ENCODE data around the gene PPP1R13B. TPM values are rescaled to one million over a fixed set of nuclear protein-coding genes. Genes with fewer than 3 reads are reported as not detected.

The PPP1R13B gene
- total RNA-seq, 4 donors from 2014 or later, result 5.6 to 71.6 (median 18.2) TPM

DNA sequence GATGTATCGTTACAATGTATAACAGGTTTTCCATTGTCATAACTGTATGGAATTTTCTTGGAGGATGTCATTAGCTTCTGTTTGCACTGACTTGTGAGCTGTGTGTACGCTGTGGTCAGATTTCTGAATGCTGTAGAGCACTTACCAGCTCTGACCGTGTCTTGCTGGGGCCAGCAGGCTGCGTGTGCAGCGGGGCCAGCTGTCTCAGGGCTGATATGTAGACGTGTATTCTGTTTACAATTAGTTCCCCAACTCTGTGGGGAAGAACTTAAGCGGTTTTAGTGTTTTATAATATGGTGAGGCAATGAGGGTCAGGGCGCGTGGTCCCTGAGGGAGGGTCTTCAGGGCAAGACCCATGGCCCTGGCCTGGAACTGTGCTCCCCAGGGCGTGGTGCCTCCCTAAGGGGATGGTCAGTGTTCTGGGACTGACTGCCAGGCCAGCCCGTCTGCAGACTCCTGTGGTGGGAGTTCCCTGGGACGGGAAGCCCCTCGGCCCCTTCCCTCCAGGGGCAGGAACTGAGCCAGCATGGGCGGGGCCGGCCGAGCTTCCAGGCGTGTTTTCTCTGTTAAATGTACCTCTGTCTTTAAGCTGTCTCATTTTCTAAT lies 150.8 kb downstream of the PPP1R13B start:
- peaks cover 11 to 14% of the 10 kb centered on the region in 2 donors for H3K4me1 ChIP-seq
- peak overlapping the region; percentile 67 to 73 for H3K27ac ChIP-seq
- no peaks in the 10 kb centered on the region for H3K27me3 ChIP-seq
- intact Hi-C loops (cut with DNase I; ENCODE audit: low total_unique reads), result no loop called here
- H3K36me3 ChIP-seq, result no peaks in the 10 kb centered on the region
- TF ChIP-seq, protein P1, sequence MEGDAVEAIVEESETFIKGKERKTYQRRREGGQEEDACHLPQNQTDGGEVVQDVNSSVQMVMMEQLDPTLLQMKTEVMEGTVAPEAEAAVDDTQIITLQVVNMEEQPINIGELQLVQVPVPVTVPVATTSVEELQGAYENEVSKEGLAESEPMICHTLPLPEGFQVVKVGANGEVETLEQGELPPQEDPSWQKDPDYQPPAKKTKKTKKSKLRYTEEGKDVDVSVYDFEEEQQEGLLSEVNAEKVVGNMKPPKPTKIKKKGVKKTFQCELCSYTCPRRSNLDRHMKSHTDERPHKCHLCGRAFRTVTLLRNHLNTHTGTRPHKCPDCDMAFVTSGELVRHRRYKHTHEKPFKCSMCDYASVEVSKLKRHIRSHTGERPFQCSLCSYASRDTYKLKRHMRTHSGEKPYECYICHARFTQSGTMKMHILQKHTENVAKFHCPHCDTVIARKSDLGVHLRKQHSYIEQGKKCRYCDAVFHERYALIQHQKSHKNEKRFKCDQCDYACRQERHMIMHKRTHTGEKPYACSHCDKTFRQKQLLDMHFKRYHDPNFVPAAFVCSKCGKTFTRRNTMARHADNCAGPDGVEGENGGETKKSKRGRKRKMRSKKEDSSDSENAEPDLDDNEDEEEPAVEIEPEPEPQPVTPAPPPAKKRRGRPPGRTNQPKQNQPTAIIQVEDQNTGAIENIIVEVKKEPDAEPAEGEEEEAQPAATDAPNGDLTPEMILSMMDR (IDR thresholded peaks at IDR 0.05), result peak in 1 of 4 experiments; percentile 5
- TF ChIP-seq POLR2A (IDR thresholded peaks at IDR 0.05), result no peak
- peak; percentile 69 for DNase-seq
- no peaks in the 10 kb centered on the region for H3K9me3 ChIP-seq
- H3K4me3 ChIP-seq, result no peak overlapping the region

DNA sequence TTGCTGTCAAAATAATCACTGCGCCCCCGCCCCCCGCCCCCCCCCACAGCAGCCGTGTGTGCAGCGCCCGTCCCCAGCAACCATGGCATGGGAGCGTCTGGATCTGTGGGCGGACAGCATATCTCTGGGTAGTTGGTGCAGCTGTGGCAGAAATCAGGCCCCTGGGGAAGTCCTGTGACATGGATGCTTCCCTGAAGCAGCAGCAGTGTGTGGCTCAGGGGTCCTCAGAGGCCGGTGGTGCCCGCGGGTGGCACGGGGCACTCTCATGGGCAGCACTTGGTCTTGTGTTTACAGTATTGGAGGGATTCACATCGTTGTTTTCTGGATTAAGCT lies 151.3 kb downstream of the PPP1R13B start:
- TF ChIP-seq POLR2A (IDR thresholded peaks at IDR 0.05), result no peak
- no peak overlapping the region for H3K4me3 ChIP-seq
- H3K36me3 ChIP-seq, result no peaks in the 10 kb centered on the region
- intact Hi-C loops (cut with DNase I; ENCODE audit: low total_unique reads), result no loop called here
- H3K27me3 ChIP-seq, result no peaks in the 10 kb centered on the region
- no peak for DNase-seq
- peak overlapping the region; percentile 67 to 73 for H3K27ac ChIP-seq
- H3K4me1 ChIP-seq, result peaks cover 11 to 14% of the 10 kb centered on the region in 2 donors
- no peaks in the 10 kb centered on the region for H3K9me3 ChIP-seq

DNA sequence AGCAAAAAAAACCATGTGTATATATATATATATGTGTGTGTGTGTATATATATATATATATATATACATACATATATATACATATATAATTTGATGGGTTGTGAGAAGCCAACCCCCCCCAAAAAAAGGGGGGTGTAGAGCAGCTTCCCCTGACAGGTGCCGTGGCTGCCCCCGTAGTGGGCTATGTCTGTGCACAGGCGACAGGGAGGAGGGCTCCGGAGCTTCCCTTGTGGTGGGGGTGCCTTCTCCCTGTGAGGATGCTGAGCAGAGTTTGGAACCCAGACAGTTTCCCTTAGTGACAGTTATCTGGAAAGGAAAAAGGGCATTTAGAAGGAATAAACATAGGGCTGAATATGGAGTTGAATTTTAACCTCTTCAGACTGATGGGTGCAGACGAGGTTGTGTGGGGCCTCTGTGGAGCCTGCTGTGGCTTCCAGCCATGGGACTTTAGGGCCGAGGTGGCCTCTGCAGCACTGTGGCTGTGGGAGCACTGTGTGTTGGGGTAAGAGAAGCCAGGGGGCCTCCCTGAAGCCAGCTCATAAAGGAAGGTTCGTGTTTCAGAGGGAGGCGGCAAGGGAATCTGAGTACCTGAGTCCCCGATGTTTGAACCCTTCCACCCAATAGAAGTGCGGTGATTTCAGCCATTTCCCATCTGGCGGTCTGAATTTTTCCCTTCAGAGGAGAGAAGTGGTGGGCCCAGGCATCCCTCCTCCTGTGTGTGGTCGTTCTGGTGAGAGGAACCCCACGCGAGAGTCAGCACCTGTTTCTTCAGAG lies 151.9 kb downstream of the PPP1R13B start:
- peak in 1 of 2 donors; percentile 13 for DNase-seq
- H3K27me3 ChIP-seq, result no peaks in the 10 kb centered on the region
- H3K9me3 ChIP-seq, result no peaks in the 10 kb centered on the region
- intact Hi-C loops (cut with DNase I; ENCODE audit: low total_unique reads), result no loop called here
- no peak overlapping the region for H3K4me3 ChIP-seq
- H3K27ac ChIP-seq, result peak overlapping the region in 1 of 2 donors; percentile 73
- no peaks in the 10 kb centered on the region for H3K36me3 ChIP-seq
- TF ChIP-seq POLR2A (IDR thresholded peaks at IDR 0.05), result no peak
- TF ChIP-seq, protein P1 (IDR thresholded peaks at IDR 0.05), result no peak
- H3K4me1 ChIP-seq, result peaks cover 11 to 14% of the 10 kb centered on the region in 2 donors

DNA sequence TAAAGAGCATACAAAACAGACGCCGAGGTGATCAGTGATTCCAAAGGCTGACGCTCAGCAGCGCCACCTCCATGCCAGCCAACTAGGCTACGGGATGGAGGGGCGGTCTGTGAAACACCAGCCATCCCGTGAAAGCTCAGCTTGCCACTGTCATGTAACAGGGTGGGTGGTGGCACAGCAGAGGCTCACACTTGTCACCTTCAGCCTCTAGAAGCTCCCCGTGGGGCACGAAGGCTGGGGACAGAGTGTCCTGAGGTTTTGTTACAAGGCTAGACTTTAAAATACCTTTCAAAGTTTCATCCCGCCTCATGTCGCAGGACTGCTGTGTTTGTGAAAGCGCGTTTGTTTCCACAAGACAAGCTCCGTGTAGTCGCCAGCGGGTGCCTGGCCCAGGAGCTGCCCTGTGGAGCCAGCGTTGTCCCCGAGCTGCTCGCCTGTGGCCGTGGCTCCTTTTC lies 152.8 kb downstream of the PPP1R13B start:
- Histone ChIP-seq H3K4me1 (peaks cover 11 to 14% of the 10 kb centered on the region in 2 donors), H3K27ac (no peak overlapping the region), H3K4me3 (no peak overlapping the region), H3K9me3 (no peaks in the 10 kb centered on the region), H3K36me3 (no peaks in the 10 kb centered on the region), H3K27me3 (no peaks in the 10 kb centered on the region)
- TF ChIP-seq POLR2A (IDR thresholded peaks at IDR 0.05), result no peak
- TF ChIP-seq, protein P1 (IDR thresholded peaks at IDR 0.05), result no peak
- intact Hi-C loops (cut with DNase I; ENCODE audit: low total_unique reads), result no loop called here
- peak in 1 of 2 donors; percentile 13 for DNase-seq

DNA sequence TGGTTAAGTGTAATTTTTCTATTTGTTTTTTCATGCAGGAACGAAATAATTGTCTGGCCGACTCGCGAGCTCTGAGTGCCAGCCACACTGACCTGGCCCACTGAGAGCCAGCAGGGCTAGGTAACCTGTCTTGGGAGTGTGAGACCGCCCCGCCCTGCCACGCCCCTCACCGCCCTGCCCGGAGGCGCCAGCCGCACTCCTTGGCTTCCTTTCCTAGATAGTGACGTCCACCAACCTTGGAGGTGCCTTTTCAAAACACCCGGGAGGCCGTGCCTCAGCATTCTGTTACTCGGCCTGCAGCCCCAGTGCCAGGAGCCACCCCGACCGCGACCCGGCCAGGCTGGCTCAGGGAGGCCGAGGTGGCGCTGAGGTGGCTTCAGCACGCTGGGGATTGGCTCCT lies 153.9 kb downstream of the PPP1R13B start:
- Histone ChIP-seq H3K36me3 (no peaks in the 10 kb centered on the region), H3K9me3 (no peaks in the 10 kb centered on the region), H3K4me1 (peaks cover 11 to 14% of the 10 kb centered on the region in 2 donors), H3K4me3 (no peak overlapping the region), H3K27me3 (no peaks in the 10 kb centered on the region), H3K27ac (no peak overlapping the region)
- intact Hi-C loops (cut with DNase I; ENCODE audit: low total_unique reads), result no loop called here
- no peak for TF ChIP-seq POLR2A (IDR thresholded peaks at IDR 0.05)
- TF ChIP-seq, protein P1 (IDR thresholded peaks at IDR 0.05), result no peak
- peak in 1 of 2 donors; percentile 11 for DNase-seq
